T1000 (cell line): ENCODE data around the gene PIP4K2C.
"Not testable (repeated sequence)": the region's sequence is repeated elsewhere in the genome, so short reads cannot be mapped to it uniquely, and the experiment has no call there.

Experiments used
- DNase-seq: peaks from one replicate; lab custom pipeline; 2025; ENCODE audit warnings: mixed read lengths; lab: John Stamatoyannopoulos, UW

The PIP4K2C gene

GRCh38 chr12:57585156-57585555 lies 5.8 kb upstream of the PIP4K2C start:
- DNase-seq, result no peak

GRCh38 chr12:57586128-57586527 lies 4.9 kb upstream of the PIP4K2C start:
- DNase-seq, result no peak

GRCh38 chr12:57586832-57587429 lies 4.1 kb upstream of the PIP4K2C start:
- no peak for DNase-seq

- not testable (repeated sequence) for DNase-seq
Observed at GRCh38 chr12:57588951-57589610, 1.9 kb upstream of the PIP4K2C start.

- no peak for DNase-seq
Observed at GRCh38 chr12:57590479-57590863, 521 bp upstream of the PIP4K2C start.

- DNase-seq, result no peak
Observed at GRCh38 chr12:57591782-57592325, 862 bp downstream of the PIP4K2C start.

- no peak for DNase-seq
Observed at GRCh38 chr12:57592551-57593165, 1.7 kb downstream of the PIP4K2C start.

GRCh38 chr12:57593187-57593586 lies 2.2 kb downstream of the PIP4K2C start:
- DNase-seq, result no peak

GRCh38 chr12:57600395-57600794 lies 9.4 kb downstream of the PIP4K2C start:
- no peak for DNase-seq

GRCh38 chr12:57602544-57602943 lies 11.6 kb downstream of the PIP4K2C start:
- DNase-seq, result no peak

- no peak for DNase-seq
Observed at GRCh38 chr12:57603324-57603723, 12.3 kb downstream of the PIP4K2C start.

- peak; percentile 98 for DNase-seq
Observed at GRCh38 chr12:57603815-57604453, 12.9 kb downstream of the PIP4K2C start.

GRCh38 chr12:57604454-57604991 lies 13.5 kb downstream of the PIP4K2C start, which contains the start of gene DTX3:
DTX3 (plus strand) TSS chr12:57604824; CDS start chr12:57606518, 1,694 bp downstream.
- peak; percentile 98 for DNase-seq

GRCh38 chr12:57604992-57605810 lies 14.2 kb downstream of the PIP4K2C start:
- DNase-seq, result peak; percentile 95

GRCh38 chr12:57605811-57606311 lies 14.9 kb downstream of the PIP4K2C start:
- DNase-seq, result no peak

- no peak for DNase-seq
Observed at GRCh38 chr12:57606399-57606798, 15.4 kb downstream of the PIP4K2C start.

GRCh38 chr12:57606821-57607220 lies 15.8 kb downstream of the PIP4K2C start:
- no peak for DNase-seq

GRCh38 chr12:57607958-57608663 lies 17.1 kb downstream of the PIP4K2C start:
- DNase-seq, result no peak

- DNase-seq, result no peak
Observed at GRCh38 chr12:57609101-57609780, 18.2 kb downstream of the PIP4K2C start.
